Activated effector memory CD4-positive, alpha-beta T cell treated with Interleukin-2 at 50 U/mL for 16 hours (primary cell): ENCODE measurements around the gene C3orf62.

ENCODE experiments used
- DNase-seq: peaks from one replicate; pipeline ENCODE4 v3.0.0-alpha.2; 2020

Gene C3orf62

DNA sequence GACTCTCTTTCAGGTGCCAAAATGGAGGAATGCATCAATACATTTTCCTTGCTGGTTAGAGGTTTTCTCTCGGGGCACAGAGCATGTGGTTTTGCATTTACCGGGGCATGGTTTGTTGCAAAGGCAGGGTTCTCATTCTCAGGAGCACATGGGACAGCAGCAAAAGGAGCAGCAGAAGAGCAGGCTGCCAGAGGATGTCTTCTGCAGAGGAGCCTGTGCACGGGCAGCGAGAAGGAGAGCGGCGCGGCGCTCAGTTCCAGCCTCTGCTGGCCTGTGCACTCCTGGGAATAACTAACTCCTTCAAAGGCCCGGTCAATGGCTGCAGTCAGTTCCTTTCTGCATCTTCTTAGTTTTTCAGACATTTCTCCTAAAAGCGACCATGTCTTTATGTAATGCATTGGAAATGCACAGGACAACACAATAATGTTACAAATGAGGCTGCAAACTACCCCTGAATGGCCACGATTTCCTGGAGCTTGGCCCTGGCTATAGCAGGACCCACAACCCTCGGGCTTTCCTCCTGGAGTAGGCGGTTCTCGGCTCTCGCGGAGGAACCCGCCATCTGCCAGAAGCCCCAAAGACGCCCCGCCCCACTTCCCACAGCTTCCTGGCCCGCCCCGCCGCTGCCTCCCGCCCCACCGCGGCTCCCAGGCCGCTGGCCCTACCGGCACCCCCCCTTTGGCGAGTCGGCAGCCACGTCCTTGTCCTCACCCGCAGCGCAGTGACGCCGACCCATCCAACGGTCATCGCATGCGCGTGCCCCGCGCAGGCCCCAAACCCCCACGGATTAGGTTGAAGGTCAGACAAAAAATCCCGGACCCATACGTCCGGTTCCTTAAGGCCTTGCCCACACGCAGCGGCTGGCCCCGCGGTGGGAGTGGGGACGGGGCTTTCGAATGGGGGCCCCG, at the start of gene C3orf62:
Gene C3orf62, minus strand, starts transcription at position 758 of the 908 bp plus-strand sequence. Its CDS starts 360 bp downstream, at position 398.
- peak; percentile 66 for DNase-seq

DNA sequence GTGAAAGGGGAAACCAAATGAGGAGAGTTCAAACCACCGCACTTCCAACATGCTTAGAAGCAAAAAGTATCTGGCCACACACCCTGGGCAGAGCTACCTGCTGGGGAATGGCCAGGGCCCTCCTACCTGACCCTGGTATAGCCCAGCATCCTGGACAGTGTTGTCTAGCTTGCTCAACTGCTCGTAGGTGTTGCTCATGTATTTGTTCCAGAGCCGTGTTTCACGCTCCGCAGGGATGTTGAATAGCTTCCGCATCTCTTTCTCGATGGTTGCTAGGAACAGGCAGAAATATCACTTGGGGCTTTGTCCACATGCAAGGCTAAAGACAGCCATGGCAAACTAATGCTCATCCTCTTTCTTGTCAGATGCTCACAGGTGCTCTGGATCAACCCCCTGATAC, 47.7 kb upstream of the C3orf62 start:
- DNase-seq: no peak

DNA sequence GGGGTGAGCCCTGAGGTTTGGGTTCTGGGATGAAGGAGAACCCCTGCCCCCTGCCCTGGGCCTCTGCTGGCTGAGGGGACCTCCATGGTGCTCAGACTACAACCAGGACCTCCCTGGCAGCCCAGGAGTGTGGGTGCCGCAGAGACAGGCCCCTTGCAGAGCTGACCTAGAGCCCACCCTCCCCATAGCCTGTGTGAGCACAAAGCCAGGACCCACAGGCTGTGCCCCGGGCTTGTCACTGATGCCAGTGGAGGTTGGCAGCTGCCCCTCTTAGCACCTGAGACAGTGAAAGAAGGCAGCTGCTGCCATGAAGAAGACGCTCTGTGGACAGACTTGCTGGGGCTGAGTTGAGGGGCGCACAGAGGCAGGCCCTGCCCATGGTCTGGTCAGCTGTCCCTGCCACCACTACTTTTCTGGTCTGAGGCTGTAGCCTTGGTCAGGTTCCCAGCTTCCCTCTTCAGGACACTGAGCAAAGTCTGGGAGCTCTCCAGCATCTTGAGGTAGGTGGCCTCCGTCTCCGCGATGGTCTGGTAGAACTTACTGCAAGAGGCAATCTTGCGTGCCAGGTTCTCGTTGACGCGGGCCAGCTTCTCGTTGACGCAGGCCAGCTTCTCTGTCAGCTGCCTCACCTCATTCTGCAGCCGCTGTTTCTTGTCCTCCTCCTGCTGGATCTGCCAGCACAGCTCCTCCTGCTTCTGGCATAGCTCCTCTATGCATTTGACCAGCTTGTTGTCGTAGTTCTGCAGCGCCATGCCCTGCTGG, 39.8 kb upstream of the C3orf62 start:
- DNase-seq: no peak

DNA sequence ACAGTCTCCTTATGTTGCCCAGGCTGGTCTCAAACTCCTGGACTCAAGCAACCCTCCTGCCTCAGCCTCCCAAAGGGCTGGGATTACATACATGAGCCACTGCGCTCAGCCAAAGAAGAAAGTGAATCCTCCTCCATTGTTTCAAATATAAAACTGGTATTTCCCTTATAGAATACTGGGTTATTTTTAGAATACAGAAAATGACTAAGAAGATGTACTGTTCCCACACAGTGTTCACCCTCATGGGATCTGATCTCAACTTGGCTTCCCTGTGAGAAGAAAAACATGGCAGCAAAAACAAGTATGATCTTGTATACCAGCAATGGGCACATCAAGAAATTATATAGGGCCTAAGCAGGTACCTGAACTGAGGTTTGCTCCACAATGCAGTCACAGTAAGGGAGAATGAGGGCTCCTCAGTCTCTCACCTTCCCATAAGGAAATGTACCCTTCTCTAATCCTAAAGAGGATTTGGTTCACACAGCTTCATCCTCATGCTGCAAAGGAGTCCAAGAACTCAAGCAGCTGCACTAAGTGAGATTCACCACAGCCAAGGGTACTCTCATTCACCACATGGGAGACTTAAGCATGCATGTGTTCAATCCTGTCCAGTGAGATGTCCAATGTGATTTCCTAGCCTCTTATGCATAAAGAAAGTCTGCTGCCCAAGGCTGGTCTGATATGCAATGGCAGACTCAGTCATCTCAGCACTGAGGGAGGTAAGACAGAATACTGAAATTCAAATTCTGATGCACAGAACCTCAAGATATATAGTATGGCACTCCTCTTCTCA, 37.1 kb upstream of the C3orf62 start:
- no peak for DNase-seq

DNA sequence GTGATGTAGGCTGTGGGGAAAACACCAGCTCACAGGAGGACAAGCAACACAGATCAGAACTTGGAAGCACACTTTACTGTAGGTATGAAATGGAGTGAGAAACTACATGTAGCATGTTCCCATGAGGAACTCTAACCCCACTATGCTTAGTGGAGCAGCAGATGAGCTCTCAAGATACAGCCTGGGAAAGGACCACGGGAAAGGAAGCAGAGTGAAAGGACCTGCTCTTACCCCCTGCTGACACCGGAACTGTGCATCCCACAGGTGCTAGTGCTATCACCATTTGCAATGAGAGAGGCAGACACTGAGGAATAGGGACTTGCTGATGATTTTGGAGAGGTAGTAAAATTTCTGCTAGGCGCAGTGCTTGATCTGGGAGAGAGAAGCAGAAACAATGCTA, 34.3 kb upstream of the C3orf62 start:
- DNase-seq: no peak

DNA sequence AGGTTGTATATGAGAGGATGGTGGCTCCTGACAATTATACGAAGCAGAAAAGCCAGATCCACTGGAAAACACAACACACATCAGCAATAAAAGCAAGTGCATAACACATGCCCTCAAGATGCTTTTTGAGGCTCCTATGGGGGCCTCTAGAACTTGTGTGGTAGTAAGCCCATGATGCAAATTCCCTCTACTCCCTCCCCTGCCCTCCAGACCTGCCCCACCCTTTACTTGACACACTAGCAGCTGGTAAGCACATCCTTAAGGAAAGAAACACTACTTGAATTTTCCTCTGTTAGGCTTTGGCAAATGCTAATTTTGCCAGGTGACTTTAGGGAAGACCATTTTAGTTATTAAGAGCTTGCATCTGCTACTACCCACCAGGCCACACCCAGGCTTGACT, 33.6 kb upstream of the C3orf62 start:
- DNase-seq: no peak

DNA sequence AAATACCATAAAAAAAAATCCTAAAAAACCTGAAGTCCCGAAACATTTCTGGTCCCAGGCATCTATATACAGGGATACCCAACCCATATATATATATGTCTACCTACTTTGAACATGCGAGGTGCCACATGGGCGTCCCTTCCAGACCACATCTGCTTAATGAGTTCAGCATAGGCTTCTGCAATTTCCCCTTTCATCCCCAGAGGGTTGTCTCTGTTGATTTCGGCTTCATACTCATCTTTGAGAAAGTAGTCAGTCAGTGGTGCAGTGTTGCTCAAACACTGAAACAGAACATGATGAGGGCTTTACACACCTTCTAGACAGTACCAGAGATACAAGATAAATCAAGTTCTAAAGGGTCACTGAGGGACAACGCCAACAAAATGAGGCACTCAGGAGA, 28.6 kb upstream of the C3orf62 start:
- no peak for DNase-seq

DNA sequence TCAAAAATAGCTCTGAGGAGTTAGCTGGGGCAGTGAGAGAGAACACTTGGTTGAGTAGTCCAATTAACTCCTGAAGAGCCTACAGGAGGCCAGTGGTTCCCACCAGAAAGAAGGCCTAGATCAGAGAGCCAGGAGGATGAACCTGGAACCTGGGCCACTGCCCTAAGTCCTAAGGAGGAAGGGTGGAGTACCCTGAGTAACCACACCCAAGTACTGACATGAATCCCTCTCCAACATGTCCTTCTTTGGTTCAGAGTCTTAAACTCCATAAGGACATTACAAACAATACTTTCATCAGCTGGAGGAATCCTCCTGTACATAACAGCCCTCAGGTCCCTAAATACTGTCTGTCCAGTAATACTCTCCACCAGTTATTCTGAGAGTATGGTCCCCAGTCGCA, 25.6 kb upstream of the C3orf62 start:
- DNase-seq: no peak

DNA sequence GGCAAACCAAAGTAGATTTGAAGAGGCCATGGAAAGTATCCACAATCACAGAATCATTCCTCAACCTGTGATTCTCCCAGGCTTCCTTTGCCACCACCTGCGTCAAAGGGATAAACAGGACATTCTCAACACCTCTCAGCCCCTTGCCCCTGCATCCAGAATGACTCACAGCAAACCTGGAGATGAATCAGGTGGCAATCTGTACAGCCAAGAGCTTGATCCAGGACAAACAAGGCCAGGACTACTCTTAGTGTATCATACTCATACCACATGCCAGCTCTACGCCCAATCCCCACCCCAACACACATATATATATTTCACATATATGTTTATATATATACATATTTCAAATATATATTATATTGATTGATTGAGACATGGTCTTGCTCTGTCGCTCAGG, 23.6 kb upstream of the C3orf62 start:
- no peak for DNase-seq

DNA sequence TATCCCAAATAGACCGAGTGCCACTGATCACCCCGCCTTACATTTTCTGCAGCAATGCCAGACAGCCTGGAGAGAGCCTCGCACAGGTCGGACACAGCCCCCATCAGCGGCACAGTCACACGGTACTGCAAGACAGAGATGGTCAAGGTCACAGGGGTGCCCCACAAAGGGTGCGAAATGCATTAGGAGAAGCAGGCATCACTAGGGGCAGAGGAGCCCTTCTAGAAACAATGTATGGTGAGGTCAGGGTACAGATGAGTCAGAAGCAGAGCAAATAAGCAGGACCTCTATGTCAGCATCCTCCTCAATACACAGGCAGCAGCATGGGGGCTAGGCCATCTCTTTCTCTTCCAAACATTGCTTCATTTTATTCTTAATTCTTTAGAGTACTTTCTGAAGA, 21.5 kb upstream of the C3orf62 start:
- no peak for DNase-seq

DNA sequence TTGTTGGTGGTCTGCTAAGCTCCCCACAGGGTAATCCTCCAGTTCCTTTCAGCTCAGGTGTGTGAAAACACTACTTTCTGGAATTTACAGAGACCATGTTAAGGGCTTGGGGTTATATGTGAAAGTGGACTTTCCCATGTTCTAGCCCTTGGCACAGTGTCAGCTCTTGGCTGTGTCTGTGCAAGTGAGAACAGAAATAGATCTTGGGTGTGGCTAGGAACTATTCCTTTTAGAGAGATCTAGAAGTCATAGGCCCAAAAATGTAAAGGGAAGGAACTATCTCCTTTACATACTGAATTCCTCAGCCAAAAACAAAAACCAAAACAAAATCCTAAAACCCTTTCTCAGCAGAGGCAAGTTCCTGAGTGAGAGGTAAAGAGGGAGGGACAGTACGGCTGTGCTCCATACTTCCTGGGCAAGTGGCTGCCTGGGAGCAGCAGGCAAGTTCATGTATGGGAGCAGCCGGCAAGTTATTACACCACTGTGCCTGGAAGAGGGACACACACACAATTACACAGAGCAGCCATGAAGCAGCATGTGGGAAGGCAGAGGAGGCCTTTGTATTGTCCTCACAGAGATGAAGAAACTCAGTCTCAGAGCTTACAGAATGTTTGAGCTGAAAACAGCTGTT, 19.9 kb upstream of the C3orf62 start:
- DNase-seq: no peak

DNA sequence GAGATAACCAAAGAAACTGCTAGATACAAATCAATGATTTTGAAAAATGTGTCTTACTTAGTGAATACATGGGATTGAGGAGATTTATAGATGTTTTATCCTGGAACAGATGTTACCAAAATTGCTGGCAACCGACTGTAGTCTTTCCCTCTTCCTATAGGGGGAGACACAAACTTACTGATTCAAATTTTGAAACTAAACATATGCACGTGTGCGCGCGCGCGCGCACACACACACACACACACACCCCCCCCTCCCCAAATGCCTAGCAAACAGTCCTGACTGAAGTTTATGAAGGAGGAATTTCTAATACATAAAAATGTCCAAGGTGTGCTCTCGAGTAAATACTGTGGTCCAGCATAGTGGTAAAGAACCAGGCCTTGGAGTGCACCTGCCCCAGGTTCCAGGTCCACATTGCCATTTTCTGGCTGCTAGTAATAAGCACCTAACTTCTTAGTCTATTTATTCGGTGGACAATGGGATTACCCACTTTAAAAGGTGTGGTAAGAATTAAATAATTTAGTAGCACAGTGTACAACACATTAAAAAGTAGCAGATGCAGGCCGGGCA, 18.5 kb upstream of the C3orf62 start:
- DNase-seq: no peak

DNA sequence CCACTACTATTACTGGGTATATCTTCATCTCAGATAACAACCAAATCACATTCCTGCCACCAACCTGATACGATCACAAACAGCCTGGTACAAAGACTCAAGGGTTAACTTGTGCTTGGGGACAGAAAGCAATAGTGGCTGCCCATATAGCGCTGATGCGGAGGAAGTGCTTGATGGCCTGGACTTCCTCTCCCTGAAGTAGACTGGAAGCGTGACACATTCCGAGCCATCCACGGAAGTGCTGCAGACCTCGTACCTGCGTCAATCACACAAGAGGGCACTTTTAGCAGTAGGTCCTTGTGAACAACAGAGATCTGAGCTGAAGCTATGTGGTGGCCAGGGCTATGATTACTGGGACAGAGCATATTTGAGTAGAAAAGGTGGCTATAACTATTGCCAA, 17.3 kb upstream of the C3orf62 start:
- DNase-seq: no peak

DNA sequence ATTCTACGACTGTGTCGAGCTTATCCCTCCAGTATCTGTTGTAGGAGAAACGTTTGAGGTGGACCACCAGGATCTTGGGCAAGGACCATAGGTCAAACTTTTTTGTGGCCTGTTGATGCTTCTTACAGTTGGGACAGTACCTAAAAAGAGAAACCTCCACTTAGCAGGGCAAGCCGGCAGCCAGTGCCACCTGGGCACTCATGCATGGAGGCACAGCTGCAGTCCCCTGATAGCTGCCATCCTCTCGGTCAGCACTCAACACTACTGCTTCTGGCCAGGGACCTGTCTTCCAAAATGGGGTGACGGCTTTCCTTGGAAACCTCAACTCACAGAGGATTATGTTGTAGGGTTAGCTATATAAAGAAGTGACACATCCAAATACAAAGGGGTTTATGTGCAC, 7.0 kb upstream of the C3orf62 start:
- no peak for DNase-seq

DNA sequence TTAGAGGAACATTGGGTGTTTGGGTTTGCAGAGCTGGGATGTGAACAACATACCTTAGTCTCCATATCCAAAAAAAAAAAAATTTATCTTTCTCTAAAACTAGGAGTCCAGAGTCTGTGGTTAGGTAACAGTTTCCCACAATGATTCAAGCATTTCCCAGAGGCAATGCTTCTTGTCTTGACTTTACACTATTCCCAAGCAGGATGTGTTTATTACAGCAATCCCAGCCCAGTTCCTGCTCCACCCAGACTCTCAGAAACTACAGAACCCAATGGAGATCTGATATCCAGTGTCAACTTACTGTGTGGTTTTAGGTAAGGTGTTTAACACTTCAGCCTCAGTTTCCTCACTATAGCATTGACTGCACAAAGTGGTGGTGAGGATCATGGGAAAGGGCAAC, 2.3 kb upstream of the C3orf62 start:
- no peak for DNase-seq

DNA sequence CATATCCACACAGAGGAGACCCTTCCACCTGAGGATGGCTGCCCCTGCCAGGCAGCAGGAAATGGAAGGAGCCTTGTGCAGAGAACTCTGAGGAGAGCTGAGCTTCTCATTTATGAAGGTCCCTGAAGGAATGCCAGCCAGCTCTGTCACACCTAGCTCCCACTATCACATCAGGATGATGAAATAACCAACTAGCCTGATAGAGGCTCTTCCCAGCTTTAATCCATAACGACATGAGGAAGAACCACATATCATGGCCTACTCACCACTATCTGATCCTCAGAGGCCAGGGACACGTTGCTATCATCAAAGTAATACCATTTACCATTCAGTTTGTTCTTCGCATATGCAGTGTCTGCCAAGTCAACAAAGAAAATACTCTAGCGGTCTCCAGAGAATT, 1.5 kb upstream of the C3orf62 start:
- no peak for DNase-seq

DNA sequence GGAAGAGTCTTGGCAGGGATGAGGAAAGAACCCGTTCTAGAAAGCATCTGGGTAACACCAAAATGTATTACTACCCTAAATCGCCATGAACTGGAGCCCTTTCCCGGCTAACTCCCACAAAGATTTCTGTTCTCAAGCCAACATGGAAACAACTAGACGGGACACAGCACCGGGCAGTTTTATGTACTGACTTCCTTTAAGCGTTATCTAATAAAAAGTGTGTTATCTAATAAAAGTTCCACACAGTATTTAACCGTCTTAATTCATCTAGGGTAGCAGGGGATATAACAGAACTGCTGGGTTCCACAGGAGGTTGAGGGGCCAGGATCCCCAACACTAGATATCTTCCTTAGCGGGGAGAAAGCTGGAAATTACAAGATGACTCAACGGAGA, 347 bp upstream of the C3orf62 start:
- DNase-seq: no peak

DNA sequence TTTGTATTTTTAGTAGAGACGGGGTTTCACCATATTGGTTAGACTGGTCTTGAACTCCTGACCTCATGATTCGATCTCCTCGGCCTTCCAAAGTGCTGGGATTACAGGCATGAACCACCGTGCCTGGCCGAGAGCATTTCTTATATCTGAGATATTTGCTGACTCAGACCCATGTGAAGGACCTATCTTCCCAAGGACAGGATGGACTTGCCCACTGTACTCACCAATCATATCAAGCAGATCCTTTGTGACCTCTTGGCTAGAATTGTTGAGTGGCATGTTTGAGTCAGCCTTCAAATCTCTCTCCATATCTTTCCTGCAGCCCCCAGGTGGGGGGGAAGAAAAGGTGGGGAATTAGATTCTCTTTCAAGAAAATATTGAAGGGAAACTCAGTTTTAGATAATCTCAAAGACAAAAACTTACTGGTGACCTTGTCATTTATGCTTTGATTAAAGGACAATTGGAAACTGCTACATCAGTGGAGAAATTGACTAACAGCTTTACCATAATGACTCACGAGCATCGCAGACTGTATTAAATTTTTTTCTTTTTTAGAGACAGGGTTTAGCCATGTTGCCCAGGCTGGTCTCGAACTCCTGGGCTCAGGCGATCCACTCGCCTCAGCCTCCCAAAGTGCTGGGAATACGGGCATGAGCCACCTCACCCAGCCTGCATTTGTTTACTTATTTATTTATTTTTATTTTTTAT, 3.1 kb downstream of the C3orf62 start:
- no peak for DNase-seq

DNA sequence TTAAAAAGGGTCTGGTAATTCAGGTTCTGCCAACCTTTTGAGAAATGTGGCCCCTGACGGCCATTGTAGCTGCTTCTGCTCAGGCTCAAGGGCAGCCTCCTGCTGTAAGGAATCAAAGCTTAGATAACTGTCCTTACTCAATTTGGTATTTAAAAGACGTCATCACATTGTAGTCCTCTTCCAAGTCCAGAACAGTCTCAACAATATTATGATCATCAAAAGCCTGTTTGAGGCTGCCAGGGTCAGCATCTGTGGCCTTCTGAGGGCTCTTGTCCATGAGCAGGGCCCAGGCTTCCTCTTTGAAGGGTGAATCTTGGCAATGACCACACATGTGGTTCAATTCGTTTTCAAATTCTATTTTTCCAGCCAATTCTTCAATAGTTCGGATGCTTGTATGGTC, 6.0 kb downstream of the C3orf62 start:
- no peak for DNase-seq

DNA sequence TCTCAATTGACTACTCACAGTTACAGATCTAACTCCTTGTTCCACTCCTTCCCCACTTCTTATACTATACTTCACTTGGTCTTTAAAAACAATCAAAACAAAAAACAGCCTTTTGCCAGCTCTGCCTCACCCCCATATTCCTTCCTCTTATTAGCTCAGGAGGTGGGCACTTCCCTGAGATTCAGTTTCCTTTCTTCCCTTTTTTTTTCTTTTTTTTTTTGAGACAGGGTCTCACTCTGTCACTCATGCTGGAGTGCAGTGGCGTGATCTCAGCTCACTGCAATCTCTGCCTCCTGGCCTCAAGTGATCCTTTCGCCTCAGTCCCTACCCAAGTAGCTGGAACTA, 6.9 kb downstream of the C3orf62 start:
- DNase-seq: no peak

DNA sequence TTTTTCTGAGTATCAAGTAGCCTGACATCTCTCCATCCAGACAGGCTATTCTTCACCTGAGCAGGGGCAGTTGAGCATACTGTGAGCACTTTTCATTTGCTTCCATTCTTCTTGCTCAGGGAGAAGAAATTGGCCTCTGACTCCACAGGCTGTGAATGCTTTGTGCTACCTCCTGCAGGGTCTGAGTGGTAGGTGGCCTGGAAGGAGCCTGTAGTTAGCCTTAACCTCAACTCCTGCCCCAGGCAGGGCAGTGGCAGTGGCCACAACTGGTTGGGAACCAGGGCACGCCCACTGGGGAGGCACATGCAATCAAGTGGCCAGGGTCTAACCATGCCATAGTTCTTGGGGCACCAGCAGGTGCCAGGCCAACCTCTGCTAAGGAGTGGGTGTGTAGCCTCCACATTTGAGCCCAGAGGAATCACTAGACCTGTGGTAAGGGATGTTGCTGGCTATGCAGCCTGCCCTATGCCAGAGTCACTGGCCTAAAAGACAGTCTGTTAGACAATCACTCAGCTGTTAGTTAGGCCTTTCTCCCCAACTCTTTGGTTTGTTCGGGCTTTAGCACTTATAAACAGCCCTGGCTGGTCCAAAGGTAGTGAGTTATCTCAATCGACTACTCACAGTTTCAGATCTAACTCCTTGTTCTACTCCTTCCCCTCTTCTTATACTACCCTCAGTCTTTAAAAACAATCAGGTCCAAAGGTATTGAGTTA, 7.4 kb downstream of the C3orf62 start:
- no peak for DNase-seq
